GM18867 (cell line): ENCODE measurements around the gene CENPV.
"Not testable (repeated sequence)": the region's sequence is repeated elsewhere in the genome, so short reads cannot be mapped to it uniquely, and the experiment has no call there.

ENCODE experiments used
- ATAC-seq: cut with Tn5 transposase; IDR thresholded peaks from one replicate; pipeline ENCODE4 v1.9.1; 2021; ENCODE audit warnings: mild to moderate bottlenecking, moderate library complexity; ENCODE audit not compliant: unreplicated experiment

The CENPV gene

DNA sequence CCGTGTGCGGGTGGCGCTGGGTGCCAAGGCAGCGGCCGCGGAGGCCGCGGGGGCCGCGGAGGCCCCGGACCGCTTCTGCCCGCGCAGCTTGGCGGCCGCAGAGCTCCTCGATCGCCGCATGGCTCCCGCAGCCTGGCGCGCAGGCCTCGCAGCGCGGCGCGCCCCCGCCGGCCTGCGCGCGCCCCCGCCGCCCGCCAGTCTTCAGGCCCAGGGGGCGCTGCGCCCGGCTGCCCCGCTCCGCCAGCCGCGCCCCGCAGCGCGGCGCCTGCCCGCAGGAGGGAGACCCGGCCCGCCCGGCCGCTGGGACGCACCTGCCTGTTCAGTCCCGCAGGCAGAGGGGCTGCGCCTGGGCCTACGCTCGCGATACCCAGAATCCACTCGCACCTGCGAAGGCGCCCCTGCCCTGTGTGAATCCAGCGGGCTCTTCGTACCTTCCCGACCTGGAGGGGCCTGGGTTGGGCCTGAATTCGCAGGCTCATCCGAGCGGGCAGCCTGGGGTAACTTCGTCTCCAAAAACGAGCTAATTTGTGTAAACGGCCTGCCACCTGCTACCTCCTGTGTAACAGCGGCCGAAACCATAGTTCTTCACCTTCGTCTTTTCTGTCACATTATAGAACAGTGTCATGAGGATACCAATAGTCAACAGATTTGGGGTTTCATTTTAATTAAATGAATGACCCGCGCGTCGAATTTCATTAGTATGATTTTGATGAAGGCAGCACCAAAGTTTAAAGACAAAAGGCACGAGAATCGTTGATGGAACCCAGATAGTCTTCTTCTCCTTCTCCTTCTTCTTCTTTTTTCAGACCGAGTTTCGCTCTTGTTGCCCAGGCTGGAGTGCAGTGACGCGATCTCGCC is at the start of gene CENPV:
CENPV (minus strand) TSS at position 153 of the 858 bp plus-strand sequence; CDS start at position 120, 33 bp downstream.
- ATAC-seq: peak; percentile 72

- ATAC-seq: peak; percentile 80
Measured at GRCh38 chr17:16398270-16399267, 45.3 kb upstream of the CENPV start.

DNA sequence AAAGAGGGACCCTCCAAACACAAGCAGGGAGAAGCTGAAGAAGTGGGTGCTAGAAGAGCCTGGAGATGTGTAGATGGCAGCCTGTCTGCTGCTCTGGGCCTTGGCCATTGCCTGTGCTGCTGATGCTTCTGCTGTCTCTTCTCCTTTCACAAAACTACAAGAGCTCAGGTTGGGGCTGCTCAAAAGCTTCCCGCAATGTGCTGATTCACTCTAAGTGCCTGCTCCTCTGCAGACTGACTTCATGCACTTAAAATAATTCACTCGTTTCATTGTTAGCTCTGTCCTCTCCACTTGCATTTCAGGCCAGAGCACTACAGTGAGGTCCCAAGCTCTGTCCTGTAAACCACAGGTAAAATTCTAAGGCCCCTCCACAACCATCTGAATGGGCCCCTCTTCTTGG is 43.4 kb upstream of the CENPV start:
- not testable (repeated sequence) for ATAC-seq

DNA sequence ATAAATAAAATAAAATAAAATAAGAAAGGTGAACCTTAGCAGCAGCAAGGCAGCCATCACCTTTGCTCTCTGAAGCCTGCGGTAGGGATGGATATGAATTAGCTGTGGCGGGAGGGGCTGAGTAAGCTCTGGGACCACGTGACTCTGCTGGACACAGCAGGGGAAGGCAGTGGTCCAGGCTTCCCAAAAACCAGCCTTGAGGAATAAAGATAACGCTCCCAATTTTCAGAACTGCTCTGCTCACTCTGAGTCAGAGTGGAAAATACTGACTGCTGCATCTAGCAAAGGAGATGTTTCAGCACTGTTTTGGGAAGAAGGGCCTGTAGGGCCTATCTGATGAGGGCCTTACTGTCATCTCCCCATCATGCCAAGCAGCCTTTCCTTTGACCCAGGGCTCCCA is 42.6 kb upstream of the CENPV start:
- not testable (repeated sequence) for ATAC-seq

DNA sequence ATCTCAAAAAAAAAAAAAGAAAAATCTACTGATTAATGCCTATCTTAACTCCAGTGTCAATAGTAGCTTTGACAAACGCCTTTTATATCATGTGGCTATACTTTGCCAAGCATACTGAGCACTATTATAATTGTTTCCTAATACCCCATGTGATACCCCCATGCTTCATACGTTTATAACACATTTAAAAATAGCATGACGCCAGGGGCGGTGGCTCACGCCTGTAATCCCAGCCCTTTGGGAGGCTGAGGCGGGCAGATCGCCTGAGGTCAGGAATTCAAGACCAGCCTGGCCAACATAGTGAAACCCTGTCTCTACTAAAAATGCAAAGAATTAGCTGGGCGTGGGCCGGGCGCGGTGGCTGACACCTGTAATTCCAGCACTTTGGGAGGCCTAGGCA is 39.2 kb upstream of the CENPV start:
- ATAC-seq: not testable (repeated sequence)

- no peak for ATAC-seq
Measured at GRCh38 chr17:16391451-16391850, 38.2 kb upstream of the CENPV start.

- not testable (repeated sequence) for ATAC-seq
Measured at GRCh38 chr17:16386126-16386507, 32.8 kb upstream of the CENPV start.

GRCh38 chr17:16384557-16384956 is 31.3 kb upstream of the CENPV start:
- ATAC-seq: no peak

DNA sequence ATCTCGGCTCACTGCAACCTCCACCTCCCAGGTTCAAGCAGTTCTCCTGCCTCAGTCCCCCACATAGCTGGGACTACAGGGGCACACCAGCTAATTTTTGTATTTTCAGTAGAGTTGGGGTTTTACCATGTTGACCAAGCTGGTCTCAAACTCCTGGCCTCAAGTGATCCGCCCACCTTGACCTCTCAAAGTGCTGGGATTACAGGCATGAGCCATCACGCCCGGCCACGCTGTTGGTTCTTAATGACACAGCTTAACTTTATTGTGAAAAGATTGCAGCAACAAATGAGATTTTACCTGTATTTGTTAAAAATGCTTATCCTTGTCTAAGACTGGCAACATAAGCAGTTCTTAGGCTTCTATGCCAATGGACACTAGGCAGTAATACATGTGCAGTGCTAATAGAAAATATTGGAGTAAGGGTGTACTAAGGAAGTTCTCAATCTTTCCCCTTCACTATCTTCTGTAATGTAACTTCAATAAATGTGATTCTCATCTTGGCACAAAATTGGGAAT is 30.6 kb upstream of the CENPV start:
- no peak for ATAC-seq

GRCh38 chr17:16383216-16383615 is 29.9 kb upstream of the CENPV start:
- no peak for ATAC-seq

DNA sequence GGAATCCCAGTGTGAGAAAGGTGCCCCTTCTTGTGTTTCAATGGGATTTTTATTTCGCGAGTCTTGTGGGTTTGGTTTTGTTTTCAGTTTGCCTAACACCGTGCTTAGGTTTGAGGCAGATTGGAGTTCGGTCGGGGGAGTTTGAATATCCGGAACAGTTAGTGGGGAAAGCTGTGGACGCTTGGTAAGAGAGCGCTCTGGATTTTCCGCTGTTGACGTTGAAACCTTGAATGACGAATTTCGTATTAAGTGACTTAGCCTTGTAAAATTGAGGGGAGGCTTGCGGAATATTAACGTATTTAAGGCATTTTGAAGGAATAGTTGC is 28.2 kb upstream of the CENPV start:
- ATAC-seq: no peak

GRCh38 chr17:16380640-16381495 is 27.6 kb upstream of the CENPV start, which contains the start of gene UBB:
Gene UBB (plus strand): TSS chr17:16381091. CDS start chr17:16381908, 817 bp downstream.
- peak; percentile 92 for ATAC-seq

GRCh38 chr17:16379654-16380053 is 26.4 kb upstream of the CENPV start:
- ATAC-seq: no peak

DNA sequence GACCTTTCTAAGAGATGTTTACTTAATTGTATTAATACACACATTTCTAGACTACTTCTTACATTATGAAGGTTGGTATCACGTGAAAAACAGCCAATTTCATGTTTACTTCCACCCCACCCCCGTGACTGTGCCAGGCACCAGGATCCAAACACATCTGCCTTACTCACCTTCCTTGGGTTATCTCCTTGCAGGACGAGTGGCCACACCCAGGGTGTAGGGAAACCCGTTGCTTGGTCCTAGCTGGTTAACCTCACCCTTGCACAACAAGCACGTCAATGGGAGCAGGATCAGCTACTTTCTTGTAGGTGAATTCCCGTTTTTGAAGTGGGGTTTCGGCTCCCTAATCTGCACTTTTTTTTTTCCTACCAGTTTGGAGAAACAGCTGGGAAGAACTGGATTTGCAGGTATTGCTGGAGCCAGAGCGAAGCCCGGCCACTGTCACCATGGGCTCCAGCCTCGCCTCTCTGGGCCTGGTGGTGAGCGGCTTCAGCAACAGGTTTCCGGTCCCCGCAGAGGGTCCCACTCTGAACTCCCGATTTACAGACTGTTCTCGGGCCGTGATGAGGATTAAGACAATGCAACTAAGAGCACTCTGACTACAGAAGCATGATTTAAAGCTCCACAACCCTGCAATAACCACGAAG is 25.5 kb upstream of the CENPV start:
- no peak for ATAC-seq

- ATAC-seq: no peak
Measured at GRCh38 chr17:16377941-16378341, 24.7 kb upstream of the CENPV start.

GRCh38 chr17:16374146-16374938 is 21.1 kb upstream of the CENPV start:
- no peak for ATAC-seq

DNA sequence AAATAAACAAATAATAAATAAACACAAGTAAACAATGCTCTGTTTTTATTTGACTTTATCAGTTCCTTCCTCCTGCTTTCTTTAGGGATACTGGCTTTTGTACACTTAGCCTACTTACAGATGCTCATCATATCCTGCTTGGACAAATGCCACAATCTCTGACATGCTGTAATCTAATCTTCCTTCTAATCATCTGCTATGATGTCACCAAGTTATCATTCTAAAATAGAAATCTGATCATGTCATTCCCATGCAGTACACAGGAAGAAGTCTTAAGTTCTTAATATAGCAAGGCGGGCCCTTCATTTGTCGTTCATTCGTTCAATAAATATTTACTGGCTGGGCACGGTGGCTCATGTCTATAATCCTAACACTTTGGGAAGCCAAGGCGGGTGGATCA is 18.5 kb upstream of the CENPV start:
- ATAC-seq: no peak

GRCh38 chr17:16364625-16365024 is 11.4 kb upstream of the CENPV start:
- no peak for ATAC-seq
